Neural cell (in vitro differentiated cells): ENCODE results near the gene PTPRG. TPM values are rescaled to one million over a fixed set of nuclear protein-coding genes. Genes with fewer than 3 reads are reported as not detected.

Experiments used
- H2AFZ ChIP-seq: fragments of 200-600, 300-800 bp; sonication (generic), shearing (Covaris generic); 2 replicates; pipeline ENCODE4 v1.6.0; 2014; ENCODE audit warnings: low read depth, mild to moderate bottlenecking, antibody characterized with exemption, low read length, moderate library complexity
- H3F3A ChIP-seq: fragments of 200-600 bp; shearing (Covaris generic); 2 replicates; pipeline ENCODE4 v1.6.1; 2016; ENCODE audit warnings: mild to moderate bottlenecking, moderate library complexity, mixed read lengths, antibody characterized with exemption, low read length; ENCODE audit not compliant: insufficient read depth, poor library complexity, severe bottlenecking
- H3K27ac ChIP-seq: fragments of 200-600, 300-800 bp; sonication (generic), shearing (Covaris generic); 2 replicates; pipeline ENCODE4 v1.5.1; 2014; ENCODE audit warnings: mild to moderate bottlenecking, low read length, moderate library complexity
- H3K27me3 ChIP-seq: fragments of 300-800, 200-600 bp; sonication (generic), shearing (Covaris generic); 2 replicates; pipeline ENCODE4 v1.6.0; 2014; ENCODE audit warnings: mild to moderate bottlenecking, low read depth, low read length, moderate library complexity; ENCODE audit not compliant: insufficient read depth
- H3K36me3 ChIP-seq: fragments of 300-800, 200-600 bp; sonication (generic), shearing (Covaris generic); 2 replicates; pipeline ENCODE4 v1.5.1; 2014; ENCODE audit warnings: mild to moderate bottlenecking, antibody characterized with exemption, low read length, moderate library complexity; ENCODE audit not compliant: insufficient read depth
- H3K4me2 ChIP-seq: fragments of 300-800, 200-600 bp; sonication (generic), shearing (Covaris generic); 2 replicates; pipeline ENCODE4 v1.6.0; 2014; ENCODE audit warnings: mild to moderate bottlenecking, low read length
- H3K4me3 ChIP-seq: fragments of 300-800, 200-600 bp; sonication (generic), shearing (Covaris generic); 2 replicates; pipeline ENCODE4 v1.5.1; 2014; ENCODE audit warnings: mild to moderate bottlenecking, low read length, moderate library complexity
- H3K79me2 ChIP-seq: fragments of 200-600 bp; shearing (Covaris generic); replicated peaks from 2 replicates; pipeline ENCODE4 v1.6.0; 2014; ENCODE audit warnings: mild to moderate bottlenecking, low read length, moderate library complexity; ENCODE audit not compliant: insufficient read depth
- H3K9ac ChIP-seq: fragments of 300-800, 200-600 bp; sonication (generic), shearing (Covaris generic); 2 replicates; pipeline ENCODE4 v1.6.1; 2016; ENCODE audit warnings: mild to moderate bottlenecking, low read length, mixed read lengths
- H3K9me2 ChIP-seq: fragments of 200-600 bp; shearing (Covaris generic); 2 replicates; pipeline ENCODE4 v1.6.1; 2016; ENCODE audit warnings: mild to moderate bottlenecking, low read length, mixed read lengths; ENCODE audit not compliant: insufficient read depth
- H3K9me3 ChIP-seq: fragments of 200-600, 300-800 bp; sonication (generic), shearing (Covaris generic); 2 replicates; pipeline ENCODE4 v1.6.1; 2016; ENCODE audit warnings: mild to moderate bottlenecking, mixed run types, low read length, moderate library complexity, mixed read lengths
- H4K20me1 ChIP-seq: fragments of 200-600 bp; shearing (Covaris generic); 2 replicates; pipeline ENCODE4 v1.6.1; 2016; ENCODE audit warnings: mild to moderate bottlenecking, mixed run types; ENCODE audit not compliant: insufficient read depth
- CTCF ChIP-seq: fragments of 450-650 bp; IDR thresholded peaks from 2 replicates; pipeline ENCODE4 v1.5.1; 2014; ENCODE audit warnings: antibody characterized with exemption, mild to moderate bottlenecking, moderate library complexity; ENCODE audit not compliant: poor library complexity, severe bottlenecking
- EP300 ChIP-seq: fragments of 450-650 bp; conservative IDR thresholded peaks from 2 replicates; pipeline ENCODE4 v1.6.1; 2014; ENCODE audit warnings: antibody characterized with exemption, mild to moderate bottlenecking, moderate library complexity; ENCODE audit not compliant: poor library complexity, severe bottlenecking
- EZH2 ChIP-seq: fragments of 200-600, 300-800 bp; shearing (Covaris generic), sonication (generic); IDR thresholded peaks from 2 replicates; pipeline ENCODE4 v1.6.1; 2014; ENCODE audit warnings: antibody characterized with exemption, low read length, borderline replicate concordance, mild to moderate bottlenecking; ENCODE audit not compliant: insufficient read depth, poor library complexity, severe bottlenecking
- MXI1 ChIP-seq: fragments of 450-650 bp; conservative IDR thresholded peaks from 2 replicates; pipeline ENCODE4 v1.6.1; 2014; ENCODE audit warnings: antibody characterized with exemption, mild to moderate bottlenecking; ENCODE audit not compliant: poor library complexity, severe bottlenecking
- POLR2AphosphoS5 ChIP-seq: IDR thresholded peaks from 2 replicates; pipeline ENCODE4 v1.6.1; 2012
- RAD21 ChIP-seq: fragments of 450-650 bp; conservative IDR thresholded peaks from 2 replicates; pipeline ENCODE4 v1.6.1; 2014; ENCODE audit warnings: antibody characterized with exemption, mild to moderate bottlenecking, moderate library complexity
- REST ChIP-seq: IDR thresholded peaks from 2 replicates; pipeline ENCODE4 v1.6.1; 2012; ENCODE audit warnings: borderline replicate concordance
- SMC3 ChIP-seq: fragments of 450-650 bp; conservative IDR thresholded peaks from 2 replicates; pipeline ENCODE4 v1.6.1; 2014; ENCODE audit warnings: antibody characterized with exemption, mild to moderate bottlenecking, moderate library complexity; ENCODE audit not compliant: poor library complexity
- TAF1 ChIP-seq: IDR thresholded peaks from 2 replicates; pipeline ENCODE4 v1.6.1; 2012; ENCODE audit warnings: low read depth
- polyA plus RNA-seq: library from polyadenylated mRNA; depleted of rRNA; stranded (reverse); fragments of >200 nt; gene quantifications from 2 replicates; pipeline ENCODE4 v1.2.3, GENCODE V29; 2014

The PTPRG gene
- polyA plus RNA-seq, 1 donor from 2014 or later, result 33.1 TPM

GRCh38 chr3:61796088-61796680, 234.8 kb downstream of the PTPRG start:
- H3K9ac ChIP-seq, result no peak overlapping the region
- no peaks in the 10 kb centered on the region for H3K79me2 ChIP-seq
- no peak overlapping the region for H3K4me3 ChIP-seq
- H3K4me2 ChIP-seq, result no peak overlapping the region
- H2AFZ ChIP-seq, result no peak overlapping the region
- no peaks in the 10 kb centered on the region for H3K9me2 ChIP-seq
- no peaks in the 10 kb centered on the region for H4K20me1 ChIP-seq
- no peaks in the 10 kb centered on the region for H3K9me3 ChIP-seq
- H3K27ac ChIP-seq, result no peak overlapping the region
- H3K27me3 ChIP-seq, result no peaks in the 10 kb centered on the region
- no peaks in the 10 kb centered on the region for H3K36me3 ChIP-seq
- no peak for TF ChIP-seq SMC3
- H3F3A ChIP-seq, result no peaks in the 10 kb centered on the region

GRCh38 chr3:61796911-61797310, 235.5 kb downstream of the PTPRG start:
- TF ChIP-seq POLR2AphosphoS5, result no peak
- TF ChIP-seq MXI1, result no peak
- no peak for TF ChIP-seq TAF1
- no peak for TF ChIP-seq EZH2
- no peak for TF ChIP-seq CTCF
- TF ChIP-seq EP300, result no peak
- TF ChIP-seq SMC3, result no peak
- no peak for TF ChIP-seq RAD21
- Histone ChIP-seq H3K27me3 (no peaks in the 10 kb centered on the region), H3K9me3 (no peaks in the 10 kb centered on the region), H3K9ac (no peak overlapping the region), H3F3A (no peaks in the 10 kb centered on the region), H3K27ac (no peak overlapping the region), H3K36me3 (no peaks in the 10 kb centered on the region), H3K79me2 (no peaks in the 10 kb centered on the region), H4K20me1 (no peaks in the 10 kb centered on the region), H3K4me2 (no peak overlapping the region), H3K9me2 (no peaks in the 10 kb centered on the region), H2AFZ (no peak overlapping the region), H3K4me3 (no peak overlapping the region)

GRCh38 chr3:61802772-61803171, 241.4 kb downstream of the PTPRG start:
- Histone ChIP-seq H3K27me3 (no peaks in the 10 kb centered on the region), H3K4me2 (no peak overlapping the region), H3K9me2 (no peaks in the 10 kb centered on the region), H4K20me1 (no peaks in the 10 kb centered on the region), H3K9ac (no peak overlapping the region), H3K79me2 (no peaks in the 10 kb centered on the region), H3K27ac (no peak overlapping the region), H3F3A (peaks cover 3% of the 10 kb centered on the region), H3K4me3 (no peak overlapping the region), H2AFZ (no peak overlapping the region), H3K36me3 (no peaks in the 10 kb centered on the region), H3K9me3 (no peaks in the 10 kb centered on the region)
- TF ChIP-seq EP300 (no peak), RAD21 (no peak), MXI1 (no peak), SMC3 (no peak), POLR2AphosphoS5 (no peak), REST (no peak), TAF1 (no peak), EZH2 (no peak), CTCF (no peak)
